Spinal cord (tissue), 10 donors: ENCODE results near the gene ZKSCAN1. TPM values are rescaled to one million over a fixed set of nuclear protein-coding genes. Genes with fewer than 3 reads are reported as not detected.
"Not testable (repeated sequence)": the region's sequence is repeated elsewhere in the genome, so short reads cannot be mapped to it uniquely, and the experiment has no call there.

Experiments
- DNase-seq, 6 donors: peaks; one replicate each; pipeline versions ENCODE4 v3.0.0 to v3.0.0-alpha.2; 2013 to 2015; ENCODE audit warnings: low spot score in 6 of 6, low read depth in 4 of 6
- H3K27ac ChIP-seq: one replicate; pipeline ENCODE4 v1.5.1; 2013; ENCODE audit warnings: low read depth, low read length, control low read depth
- H3K27me3 ChIP-seq: one replicate; pipeline ENCODE4 v1.6.1; 2013; ENCODE audit warnings: low read length; ENCODE audit not compliant: control insufficient read depth, insufficient read depth
- H3K36me3 ChIP-seq: one replicate; pipeline ENCODE4 v1.6.1; 2013; ENCODE audit warnings: low read length; ENCODE audit not compliant: control insufficient read depth, insufficient read depth
- H3K4me1 ChIP-seq: one replicate; pipeline ENCODE4 v1.6.1; 2013; ENCODE audit warnings: low read length; ENCODE audit not compliant: control insufficient read depth, insufficient read depth
- H3K4me3 ChIP-seq: one replicate; pipeline ENCODE4 v1.5.1; 2013; ENCODE audit warnings: low read depth, low read length, control low read depth
- H3K9me3 ChIP-seq: one replicate; pipeline ENCODE4 v1.6.1; 2013; ENCODE audit warnings: low read length; ENCODE audit not compliant: control insufficient read depth, insufficient read depth
- WGBS: methylation state at CpG from one replicate; pipeline ENCODE4 v1.1.5; 2013; ENCODE audit warnings: missing lambda C conversion rate; ENCODE audit not compliant: insufficient coverage; 5-methylcytosine and 5-hydroxymethylcytosine counted together
- long read RNA-seq, 4 donors: transcript quantifications; one replicate each; lab custom pipeline, GENCODE V29; 2026
- polyA plus RNA-seq, 2 donors: library from polyadenylated mRNA; unstranded; fragments of 120-200 nt; gene quantifications; one replicate each; pipeline ENCODE4 v1.2.1, GENCODE V29; 2013; ENCODE audit not compliant: insufficient read length in 2 of 2
- total RNA-seq, 2 donors: library from RNA; depleted of rRNA in 1 of 2; stranded (reverse); fragments of 120-200 nt in 1 of 2; fragments of >200 nt in 1 of 2; gene quantifications; one replicate each; pipeline versions ENCODE4 v1.2.3 to v1.2.4, GENCODE V29; 2013 to 2014
- donor health status: healthy.

The ZKSCAN1 gene
- total RNA-seq (10 to 100 TPM; 60.3 to 97.3 TPM), polyA plus RNA-seq (10 to 100 TPM; 51.7 to 53.4 TPM)
- long read RNA-seq, donor 1, full-length matches to known transcripts, result 9 of 14 reads
- long read RNA-seq, donor 1, partial matches to known transcripts, result 5 of 14 reads
- long read RNA-seq, donor 1, other reads (novel, unspliced or antisense), result 0 of 14 reads
- long read RNA-seq, donor 2, full-length matches to known transcripts, result 6 of 11 reads
- long read RNA-seq, donor 2, partial matches to known transcripts, result 5 of 11 reads
- long read RNA-seq, donor 2, other reads (novel, unspliced or antisense), result 0 of 11 reads
- long read RNA-seq, donor 3, full-length matches to known transcripts, result 7 of 7 reads
- long read RNA-seq, donor 3, partial matches to known transcripts, result 0 of 7 reads
- long read RNA-seq, donor 3, other reads (novel, unspliced or antisense), result 0 of 7 reads
- long read RNA-seq, donor 4, full-length matches to known transcripts, result 9 of 9 reads
- long read RNA-seq, donor 4, partial matches to known transcripts, result 0 of 9 reads
- long read RNA-seq, donor 4, other reads (novel, unspliced or antisense), result 0 of 9 reads

DNA sequence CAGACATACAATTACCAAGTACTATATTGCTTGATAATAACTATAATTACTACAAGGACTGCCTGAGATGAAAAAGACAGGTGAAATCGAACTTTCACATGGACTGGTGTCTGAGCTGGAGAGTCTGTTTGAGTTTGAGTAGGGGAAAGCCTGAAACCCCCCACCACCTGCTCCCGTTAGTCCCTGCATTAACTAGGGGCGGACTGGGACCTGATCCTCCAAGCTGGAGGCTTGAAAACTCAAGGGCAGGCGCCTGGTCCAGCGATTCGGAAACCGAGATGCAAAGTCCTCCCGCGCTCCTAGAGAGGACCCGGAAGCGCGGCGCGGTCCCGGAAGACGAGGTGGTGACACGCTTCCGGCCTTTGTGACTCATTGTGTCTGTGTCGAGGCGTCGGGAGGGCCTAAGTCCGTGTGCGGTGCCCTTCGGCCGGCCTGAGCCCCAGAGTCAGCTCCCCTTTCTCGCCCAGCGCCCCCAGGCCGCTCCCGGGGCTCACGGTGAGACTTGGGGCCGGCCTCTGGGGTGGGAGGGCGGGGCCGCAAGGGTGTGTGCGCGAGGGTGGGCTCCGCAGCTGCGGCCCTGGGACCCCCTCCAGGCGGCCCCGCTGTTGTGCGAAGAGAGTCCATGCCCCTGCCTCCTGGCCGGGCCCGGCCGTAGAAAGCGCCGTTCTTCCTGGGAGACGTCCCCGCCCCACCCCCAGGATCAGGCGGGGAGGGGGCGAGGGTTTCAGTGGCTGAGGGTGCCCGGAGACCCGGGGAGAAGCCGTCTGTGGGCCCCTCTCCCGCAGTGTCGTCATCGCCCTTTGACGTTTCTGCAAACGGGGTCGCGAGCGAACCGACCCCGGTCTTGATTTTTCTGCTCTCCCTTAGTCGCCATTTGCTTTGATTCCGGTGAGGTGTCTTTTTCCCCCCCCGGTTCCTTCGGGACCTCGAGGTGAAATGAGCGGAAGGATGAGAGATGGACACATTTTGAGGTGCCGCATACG lies at the start of gene ZKSCAN1:
ZKSCAN1 (plus strand) TSS at position 365 of the 983 bp plus-strand sequence. CDS start 7,911 bp downstream, outside the sequence.
- H3K27ac ChIP-seq, result peak within 1 kb of the TSS; percentile 98
- no peaks in the 10 kb centered on the region for H3K27me3 ChIP-seq
- H3K36me3 ChIP-seq, result peaks cover 5% of the 10 kb centered on the region
- no peaks in the 10 kb centered on the region for H3K9me3 ChIP-seq
- peaks cover 16% of the 10 kb centered on the region for H3K4me1 ChIP-seq
- peak in 5 of 6 donors; percentile 86 to 97 (median 89) for DNase-seq
- H3K4me3 ChIP-seq, result peak within 1 kb of the TSS; percentile 98
- WGBS, result 0% methylated on average over 55 of the region's 70 CpGs

DNA sequence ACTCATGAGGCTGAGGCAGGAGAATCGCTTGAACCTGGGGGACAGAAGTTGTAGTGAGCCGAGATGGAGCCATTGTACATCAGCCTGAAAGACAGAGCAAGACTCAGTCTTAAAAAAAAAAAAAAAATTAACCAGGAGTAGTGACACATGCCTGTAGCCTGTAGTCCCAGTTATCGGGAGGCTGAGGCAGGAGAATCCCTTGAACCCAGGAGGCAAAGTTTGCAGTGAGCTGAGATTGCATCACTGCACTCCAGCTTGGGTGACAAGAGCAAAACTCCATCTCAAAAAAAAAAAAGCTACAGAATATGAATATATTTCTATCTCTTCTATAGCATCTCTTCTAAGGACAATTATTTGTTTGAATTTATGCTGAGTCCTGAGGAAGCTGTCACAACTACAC lies 46.1 kb upstream of the ZKSCAN1 start:
- no CpG with 5 or more reads among the region's 3 CpGs for WGBS
- Histone ChIP-seq H3K27me3 (peaks cover 2% of the 10 kb centered on the region), H3K36me3 (no peaks in the 10 kb centered on the region), H3K27ac (no peak overlapping the region), H3K9me3 (no peaks in the 10 kb centered on the region), H3K4me3 (no peak overlapping the region), H3K4me1 (no peaks in the 10 kb centered on the region)
- no peak for DNase-seq

GRCh38 chr7:99969813-99970212 lies 45.6 kb upstream of the ZKSCAN1 start:
- H3K4me1 ChIP-seq, H3K9me3 ChIP-seq, DNase-seq, H3K36me3 ChIP-seq, H3K27me3 ChIP-seq, H3K4me3 ChIP-seq, H3K27ac ChIP-seq: not testable (repeated sequence)
- 0% methylated on average over 1 of the region's 1 CpG for WGBS

DNA sequence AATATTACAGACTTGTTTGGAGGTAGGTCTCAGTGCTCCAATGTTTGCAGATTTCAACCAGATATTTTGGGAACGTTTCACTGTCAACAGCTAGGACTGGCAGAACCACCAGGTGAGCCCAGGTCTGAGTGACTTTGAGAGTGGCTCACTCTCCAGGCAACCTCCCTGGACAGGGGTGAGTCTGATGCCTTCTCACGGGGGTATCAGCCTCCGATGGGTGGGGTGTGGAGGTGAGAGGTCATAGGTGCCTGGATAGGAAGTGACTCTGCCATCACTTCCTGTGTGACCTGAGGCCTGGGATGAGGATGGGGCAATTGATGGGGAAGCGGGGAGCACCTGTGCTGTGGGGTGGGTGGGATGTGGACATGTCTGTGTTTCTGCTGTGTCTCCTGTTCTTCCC lies 44.2 kb upstream of the ZKSCAN1 start:
- Histone ChIP-seq H3K36me3 (no peaks in the 10 kb centered on the region), H3K4me3 (no peak overlapping the region), H3K27me3 (peaks cover 2% of the 10 kb centered on the region), H3K4me1 (no peaks in the 10 kb centered on the region), H3K9me3 (no peaks in the 10 kb centered on the region), H3K27ac (no peak overlapping the region)
- no peak for DNase-seq
- WGBS, result 77% methylated on average over 4 of the region's 4 CpGs

DNA sequence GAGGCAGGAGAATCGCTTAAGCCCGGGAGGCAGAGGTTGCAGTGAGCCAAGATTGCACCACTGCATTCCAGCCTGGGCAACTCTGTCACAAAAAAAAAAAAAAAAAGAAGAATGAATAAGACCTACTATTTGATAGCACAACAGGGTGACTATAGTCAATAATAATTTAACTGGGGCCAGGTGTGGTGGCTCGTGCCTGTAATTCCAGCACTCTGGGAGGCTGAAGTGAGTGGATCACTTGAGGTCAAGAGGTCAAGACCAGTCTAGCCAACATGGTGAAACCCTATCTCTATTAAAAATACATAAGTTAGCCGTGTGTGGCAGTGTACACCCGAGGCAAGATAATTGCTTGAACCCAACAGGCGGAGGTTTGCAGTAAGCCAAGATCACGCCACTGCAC lies 41.6 kb upstream of the ZKSCAN1 start:
- DNase-seq, H3K36me3 ChIP-seq, H3K9me3 ChIP-seq, H3K27ac ChIP-seq, H3K27me3 ChIP-seq, H3K4me3 ChIP-seq, H3K4me1 ChIP-seq: not testable (repeated sequence)
- no CpG with 5 or more reads among the region's 7 CpGs for WGBS

GRCh38 chr7:99974681-99975080 lies 40.7 kb upstream of the ZKSCAN1 start:
- no peak overlapping the region for H3K4me3 ChIP-seq
- no peak for DNase-seq
- no CpG with 5 or more reads among the region's 1 CpG for WGBS
- H3K4me1 ChIP-seq, result no peaks in the 10 kb centered on the region
- no peaks in the 10 kb centered on the region for H3K9me3 ChIP-seq
- peaks cover 2% of the 10 kb centered on the region for H3K27me3 ChIP-seq
- no peaks in the 10 kb centered on the region for H3K36me3 ChIP-seq
- no peak overlapping the region for H3K27ac ChIP-seq

DNA sequence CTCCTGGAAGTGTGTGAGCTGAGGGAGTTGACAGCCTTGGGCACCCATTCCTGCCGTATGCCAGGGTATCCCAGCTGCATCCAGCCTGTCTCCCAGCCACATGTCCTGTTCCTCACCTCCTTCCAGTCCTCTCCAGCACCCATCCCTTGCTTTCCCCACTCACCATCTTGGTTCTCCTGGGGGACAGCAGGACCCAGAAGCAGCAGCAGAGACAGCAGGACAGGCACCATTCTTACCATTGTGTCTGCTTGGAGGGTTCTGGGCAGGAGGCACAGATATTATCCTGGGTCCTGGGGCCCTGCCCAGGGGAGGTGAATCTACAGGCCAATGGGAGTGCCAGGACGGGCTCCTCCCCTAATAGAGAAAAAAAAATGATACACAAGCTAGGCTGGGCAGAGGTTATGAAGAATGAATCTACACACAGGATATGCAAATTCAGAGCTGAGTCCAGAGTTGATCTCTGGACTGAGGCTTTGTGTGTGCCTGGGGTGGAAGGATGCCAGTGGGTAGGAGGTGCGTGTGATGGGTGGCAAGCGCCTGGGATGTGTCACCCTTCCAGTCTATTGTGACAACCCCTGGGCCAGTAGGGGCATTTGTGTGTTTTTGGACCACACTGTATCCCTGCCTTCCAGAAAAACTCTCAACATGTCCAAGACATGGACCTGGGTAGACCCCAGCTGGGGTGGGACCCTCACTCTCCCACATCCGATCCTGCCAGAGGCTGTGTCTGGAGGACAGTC lies 39.4 kb upstream of the ZKSCAN1 start, which contains the start of gene AZGP1:
AZGP1 (minus strand) TSS at position 250 of the 740 bp plus-strand sequence; CDS start at position 239, 11 bp downstream.
- Histone ChIP-seq H3K27me3 (no peaks in the 10 kb centered on the region), H3K36me3 (no peaks in the 10 kb centered on the region), H3K27ac (no peak within 1 kb of the TSS), H3K9me3 (no peaks in the 10 kb centered on the region), H3K4me3 (no peak within 1 kb of the TSS), H3K4me1 (no peaks in the 10 kb centered on the region)
- 83% methylated on average over 5 of the region's 5 CpGs for WGBS
- no peak for DNase-seq

DNA sequence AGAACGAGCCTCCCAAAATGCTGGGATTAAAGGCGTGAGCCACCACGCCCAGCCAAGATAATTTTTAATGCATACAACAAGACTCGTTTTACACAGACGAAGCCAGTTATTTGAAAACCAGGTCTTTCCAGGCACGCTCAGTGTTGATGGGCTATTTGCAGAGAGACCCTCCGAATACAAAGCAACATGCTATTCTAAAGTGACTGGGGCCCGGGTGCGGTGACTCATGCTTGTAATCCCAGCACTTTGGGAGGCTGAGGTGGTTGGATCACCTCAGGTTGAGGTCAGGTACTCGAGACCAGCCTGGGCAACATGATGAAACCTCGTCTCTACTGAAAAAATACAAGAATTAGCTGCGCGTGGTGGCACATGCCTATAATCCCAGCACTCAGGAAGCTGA lies 38.8 kb upstream of the ZKSCAN1 start:
- Histone ChIP-seq H3K36me3 (no peaks in the 10 kb centered on the region), H3K9me3 (no peaks in the 10 kb centered on the region), H3K27me3 (no peaks in the 10 kb centered on the region), H3K4me3 (no peak overlapping the region), H3K27ac (no peak overlapping the region), H3K4me1 (no peaks in the 10 kb centered on the region)
- WGBS, result 88% methylated on average over 13 of the region's 13 CpGs
- no peak for DNase-seq

GRCh38 chr7:99979814-99980225 lies 35.6 kb upstream of the ZKSCAN1 start:
- H3K27ac ChIP-seq, H3K27me3 ChIP-seq, H3K36me3 ChIP-seq, H3K4me3 ChIP-seq, H3K4me1 ChIP-seq, H3K9me3 ChIP-seq: not testable (repeated sequence)
- DNase-seq, result peak in 2 of 6 donors; percentile 34 to 63
- WGBS, result 68% methylated on average over 3 of the region's 10 CpGs
